Measurements from ENCODE around the gene SCAMP1. TPM values are rescaled to one million over a fixed set of nuclear protein-coding genes. Genes with fewer than 3 reads are reported as not detected.

SCAMP1 gene
- total and polyA plus RNA-seq, 10 donors: 3.7 to 28.2 (median 21.7) TPM

DNA sequence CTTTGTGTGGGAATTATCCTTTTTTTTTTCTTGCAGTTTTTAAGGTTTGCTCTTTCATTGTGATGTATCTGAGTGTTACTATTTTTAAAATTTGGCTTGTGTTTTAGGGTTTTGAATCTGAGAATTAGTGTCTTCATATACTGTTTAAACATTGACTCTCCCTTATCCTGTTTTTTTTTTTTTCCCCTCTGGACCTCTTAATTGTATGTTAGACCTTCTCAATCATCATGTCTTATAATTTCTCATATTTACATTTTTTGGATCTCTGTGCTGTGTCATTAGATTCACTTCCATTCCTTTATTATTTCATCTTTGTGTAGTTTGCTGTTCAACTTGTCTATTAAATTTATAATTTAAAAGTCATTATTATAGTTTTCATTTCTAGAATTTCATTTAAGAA, 47.0 kb downstream of the SCAMP1 start:
- Histone ChIP-seq H3K4me3 (no peak overlapping the region), H3K27ac (no peak overlapping the region), H3K27me3 (replicated peaks in 1 of 7) (no peaks in the 10 kb centered on the region), H3K4me1 (peaks cover 0 to 30% (median 6%) of the 10 kb centered on the region in 6 donors), H3K36me3 (peaks cover 0 to 5% (median 0%) of the 10 kb centered on the region in 6 donors), H3K9me3 (no peaks in the 10 kb centered on the region)
- intact Hi-C loops (cut with DNase I; ENCODE audit: low total_unique reads): no loop called here
- TF ChIP-seq, protein P1, sequence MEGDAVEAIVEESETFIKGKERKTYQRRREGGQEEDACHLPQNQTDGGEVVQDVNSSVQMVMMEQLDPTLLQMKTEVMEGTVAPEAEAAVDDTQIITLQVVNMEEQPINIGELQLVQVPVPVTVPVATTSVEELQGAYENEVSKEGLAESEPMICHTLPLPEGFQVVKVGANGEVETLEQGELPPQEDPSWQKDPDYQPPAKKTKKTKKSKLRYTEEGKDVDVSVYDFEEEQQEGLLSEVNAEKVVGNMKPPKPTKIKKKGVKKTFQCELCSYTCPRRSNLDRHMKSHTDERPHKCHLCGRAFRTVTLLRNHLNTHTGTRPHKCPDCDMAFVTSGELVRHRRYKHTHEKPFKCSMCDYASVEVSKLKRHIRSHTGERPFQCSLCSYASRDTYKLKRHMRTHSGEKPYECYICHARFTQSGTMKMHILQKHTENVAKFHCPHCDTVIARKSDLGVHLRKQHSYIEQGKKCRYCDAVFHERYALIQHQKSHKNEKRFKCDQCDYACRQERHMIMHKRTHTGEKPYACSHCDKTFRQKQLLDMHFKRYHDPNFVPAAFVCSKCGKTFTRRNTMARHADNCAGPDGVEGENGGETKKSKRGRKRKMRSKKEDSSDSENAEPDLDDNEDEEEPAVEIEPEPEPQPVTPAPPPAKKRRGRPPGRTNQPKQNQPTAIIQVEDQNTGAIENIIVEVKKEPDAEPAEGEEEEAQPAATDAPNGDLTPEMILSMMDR (IDR thresholded peaks at IDR 0.05 in 8 of 11, conservative IDR thresholded peaks at IDR 0.05 in 3 of 11): no peak
- TF ChIP-seq POLR2A (IDR thresholded peaks at IDR 0.05) (no peak), POLR2AphosphoS5 (IDR thresholded peaks at IDR 0.05) (no peak)
- no peak for DNase-seq

DNA sequence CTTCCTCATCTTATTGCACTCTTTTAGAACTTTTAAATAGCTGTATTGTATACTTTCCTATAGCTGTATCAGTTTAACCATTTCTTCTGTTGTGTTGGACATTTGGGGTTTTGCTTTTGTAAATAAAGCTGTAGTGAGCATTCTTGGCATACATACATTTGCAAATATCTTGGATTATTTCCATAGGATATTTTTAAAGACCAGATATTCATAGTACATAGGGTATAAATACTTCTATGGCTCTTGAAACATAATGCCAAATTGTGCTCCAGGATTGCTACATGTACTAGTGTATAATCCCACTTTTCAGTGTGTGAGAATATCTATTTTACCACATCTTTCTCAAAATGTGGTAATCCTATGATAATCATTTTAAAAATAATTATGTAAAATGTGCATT, 51.2 kb downstream of the SCAMP1 start:
- Histone ChIP-seq H3K9me3 (no peaks in the 10 kb centered on the region), H3K27me3 (replicated peaks in 1 of 7) (no peaks in the 10 kb centered on the region), H3K4me1 (peaks cover 0 to 11% (median 0%) of the 10 kb centered on the region in 6 donors), H3K36me3 (peaks cover 0 to 21% (median 7%) of the 10 kb centered on the region in 6 donors), H3K4me3 (no peak overlapping the region), H3K27ac (no peak overlapping the region)
- intact Hi-C loops (cut with DNase I; ENCODE audit: low total_unique reads): no loop called here
- no peak for DNase-seq
- TF ChIP-seq POLR2A (IDR thresholded peaks at IDR 0.05): no peak

DNA sequence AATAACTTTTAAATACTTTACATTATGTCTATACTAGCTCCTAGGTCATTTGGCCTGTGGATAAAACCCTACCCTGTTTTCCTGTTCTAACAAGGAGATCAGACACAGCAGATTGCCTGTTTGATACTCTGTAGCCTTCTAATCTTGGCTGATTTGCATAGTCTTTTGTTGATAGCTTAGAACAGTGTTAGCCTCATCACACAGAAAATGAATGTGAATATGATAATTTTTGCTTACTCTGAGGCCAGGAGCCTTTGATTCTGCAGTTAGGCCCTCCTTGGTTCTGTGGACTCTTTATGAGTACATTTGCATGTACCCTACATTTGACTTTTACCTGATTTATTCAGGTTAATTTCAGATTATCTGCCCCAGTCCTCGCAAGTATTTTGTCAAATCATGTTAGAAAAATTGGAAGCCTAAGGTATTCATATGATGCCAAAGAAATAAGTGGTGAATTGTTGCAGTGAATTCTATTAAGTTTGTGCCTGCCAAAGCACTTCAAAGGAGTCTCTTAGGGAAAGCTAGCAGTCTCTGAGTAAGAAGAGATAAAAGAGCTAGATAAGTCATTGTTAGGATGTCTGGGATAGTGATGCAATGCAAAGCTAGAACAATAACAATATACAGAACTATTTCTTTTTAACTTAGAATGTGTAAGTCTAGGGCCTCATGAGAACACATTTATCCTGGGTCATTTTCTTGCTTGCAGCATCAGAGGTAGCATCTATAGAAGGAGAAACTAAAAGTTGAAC, 56.4 kb downstream of the SCAMP1 start:
- Histone ChIP-seq H3K4me3 (no peak overlapping the region), H3K9me3 (no peaks in the 10 kb centered on the region), H3K27ac (no peak overlapping the region), H3K27me3 (replicated peaks in 1 of 7) (no peaks in the 10 kb centered on the region), H3K36me3 (peaks cover 0 to 62% (median 22%) of the 10 kb centered on the region in 6 donors), H3K4me1 (peaks cover 0 to under 1% (median 0%) of the 10 kb centered on the region in 6 donors)
- DNase-seq: no peak
- TF ChIP-seq, protein P1 (IDR thresholded peaks at IDR 0.05 in 8 of 11, conservative IDR thresholded peaks at IDR 0.05 in 3 of 11): no peak
- TF ChIP-seq POLR2A (IDR thresholded peaks at IDR 0.05) (no peak), POLR2AphosphoS5 (IDR thresholded peaks at IDR 0.05) (no peak)
- intact Hi-C loops (cut with DNase I; ENCODE audit: low total_unique reads): no loop called here
- 89 to 100% (median 95%) methylated on average over 1 of the region's 1 CpG for WGBS, 5 donors

DNA sequence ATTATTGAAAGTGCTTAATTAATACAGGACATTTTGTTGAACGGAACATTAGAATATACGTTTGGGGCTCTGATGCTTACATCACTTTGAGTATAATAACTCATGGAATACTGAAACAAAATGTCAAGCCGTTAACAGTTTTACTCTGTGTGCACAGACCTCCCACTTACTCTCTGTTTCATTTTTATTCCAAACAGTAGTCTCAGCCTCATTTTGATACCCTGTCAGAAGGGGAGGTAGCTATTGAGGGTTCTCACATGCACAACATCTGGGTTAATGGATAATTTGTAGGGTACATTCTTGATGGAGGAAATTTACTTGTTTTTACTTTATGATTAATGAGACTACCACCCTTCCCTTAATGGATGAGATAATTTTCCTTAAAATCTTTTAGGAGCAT, 59.0 kb downstream of the SCAMP1 start:
- DNase-seq: no peak
- Histone ChIP-seq H3K27ac (no peak overlapping the region), H3K27me3 (replicated peaks in 1 of 7) (no peaks in the 10 kb centered on the region), H3K36me3 (peaks cover 0 to 85% (median 24%) of the 10 kb centered on the region in 6 donors), H3K4me1 (no peaks in the 10 kb centered on the region), H3K4me3 (no peak overlapping the region), H3K9me3 (no peaks in the 10 kb centered on the region)
- 65 to 82% (median 73%) methylated on average over 3 of the region's 3 CpGs for WGBS, 5 donors
- intact Hi-C loops (cut with DNase I; ENCODE audit: low total_unique reads): no loop called here
- TF ChIP-seq POLR2AphosphoS5 (IDR thresholded peaks at IDR 0.05): no peak
- TF ChIP-seq POLR2A (IDR thresholded peaks at IDR 0.05): no peak
- TF ChIP-seq, protein P1 (IDR thresholded peaks at IDR 0.05 in 8 of 11, conservative IDR thresholded peaks at IDR 0.05 in 3 of 11): no peak

Data from spleen (tissue), 11 donors.